Prostate gland (tissue), 2 donors: ENCODE measurements around the gene LMF2. TPM values are rescaled to one million over a fixed set of nuclear protein-coding genes. Genes with fewer than 3 reads are reported as not detected.
A peak's percentile ranks its signal among the peaks of the same experiment; 100 is the strongest.

ENCODE experiments used
- DNase-seq: peaks from one replicate; pipeline ENCODE4 v3.0.0-alpha.2; 2019; ENCODE audit warnings: low spot score
- H3K27ac ChIP-seq, 2 donors: fragments of 200-600 bp; sonication (generic); 2 replicates each; pipeline ENCODE4 v1.5.1; 2017 to 2019
- H3K27me3 ChIP-seq: fragments of 200-600 bp; sonication (generic); replicated peaks from 2 replicates; pipeline ENCODE4 v1.5.1; 2019; ENCODE audit not compliant: insufficient read depth
- H3K36me3 ChIP-seq, 2 donors: fragments of 200-600 bp; sonication (generic); 1 replicate in 1 of 2; 2 replicates in 1 of 2; pipeline versions ENCODE4 v1.5.1 to v1.8.1; 2017 to 2019
- H3K4me1 ChIP-seq: fragments of 200-600 bp; sonication (generic); replicated peaks from 2 replicates; pipeline ENCODE4 v1.5.1; 2019
- H3K4me3 ChIP-seq, 2 donors: fragments of 200-600 bp; sonication (generic); 2 replicates each; pipeline ENCODE4 v1.5.1; 2017 to 2019
- H3K9me3 ChIP-seq: fragments of 200-600 bp; sonication (generic); 2 replicates; pipeline ENCODE4 v1.5.1; 2017
- CTCF ChIP-seq, 4 experiments: fragments of 200-600 bp in 2 of 4; fragments of 450-650 bp in 2 of 4; sonication (generic) in 2 of 4; IDR thresholded peaks; 1 replicate in 3 of 4; 2 replicates in 1 of 4; pipeline ENCODE4 v1.5.1; 2016 to 2019; ENCODE audit warnings: antibody characterized with exemption in 4 of 4, mild to moderate bottlenecking in 2 of 4, moderate library complexity in 2 of 4
- POLR2A ChIP-seq: fragments of 450-650 bp; IDR thresholded peaks from one replicate; pipeline ENCODE4 v1.6.1; 2016; ENCODE audit warnings: antibody characterized with exemption, mild to moderate bottlenecking
- POLR2AphosphoS5 ChIP-seq: sonication (generic); formaldehyde crosslinking; IDR thresholded peaks from one replicate; pipeline ENCODE4 v1.6.1; 2017; ENCODE audit warnings: antibody characterized with exemption
- WGBS: methylation state at CpG from one replicate; pipeline ENCODE4 v1.1.5; 2018; 5-methylcytosine and 5-hydroxymethylcytosine counted together
- intact Hi-C: fragments of 100-400 bp; cut with DNase I; formaldehyde crosslinking; loops from one replicate; pipeline ENCODE4 v1.14.2; 2022
- total RNA-seq, 2 donors: library from RNA; depleted of rRNA; stranded (reverse); fragments of >200 nt; gene quantifications; one replicate each; pipeline ENCODE4 v1.1.0, GENCODE V29; 2016

LMF2 gene, protein sequence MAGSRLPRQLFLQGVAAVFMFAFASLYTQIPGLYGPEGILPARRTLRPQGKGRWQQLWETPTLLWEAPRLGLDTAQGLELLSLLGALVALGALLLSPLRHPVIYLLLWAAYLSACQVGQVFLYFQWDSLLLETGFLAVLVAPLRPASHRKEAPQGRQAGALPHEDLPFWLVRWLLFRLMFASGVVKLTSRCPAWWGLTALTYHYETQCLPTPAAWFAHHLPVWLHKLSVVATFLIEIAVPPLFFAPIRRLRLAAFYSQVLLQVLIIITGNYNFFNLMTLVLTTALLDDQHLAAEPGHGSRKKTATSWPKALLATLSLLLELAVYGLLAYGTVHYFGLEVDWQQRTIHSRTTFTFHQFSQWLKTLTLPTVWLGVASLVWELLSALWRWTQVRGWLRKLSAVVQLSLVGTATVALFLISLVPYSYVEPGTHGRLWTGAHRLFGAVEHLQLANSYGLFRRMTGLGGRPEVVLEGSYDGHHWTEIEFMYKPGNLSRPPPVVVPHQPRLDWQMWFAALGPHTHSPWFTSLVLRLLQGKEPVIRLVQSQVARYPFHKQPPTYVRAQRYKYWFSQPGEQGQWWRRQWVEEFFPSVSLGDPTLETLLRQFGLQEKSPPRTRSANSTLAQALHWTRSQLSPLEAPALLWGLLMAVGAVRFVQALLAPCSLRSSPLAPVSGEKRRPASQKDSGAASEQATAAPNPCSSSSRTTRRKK
- 10 to 100 TPM; 76.6 to 94.3 TPM for total RNA-seq

GRCh38 chr22:50507421-50507990 is at the start of gene LMF2:
TSS of gene LMF2 (minus strand) at chr22:50507702. CDS start at chr22:50507675, 27 bp downstream.
- no peaks in the 10 kb centered on the region for H3K27me3 ChIP-seq
- peak within 1 kb of the TSS; percentile 89 to 90 for H3K27ac ChIP-seq
- H3K4me1 ChIP-seq = peaks cover 14% of the 10 kb centered on the region
- WGBS = 1% methylated on average over 25 of the region's 62 CpGs
- DNase-seq = peak; percentile 85
- peak within 1 kb of the TSS; percentile 85 to 96 for H3K4me3 ChIP-seq
- peaks cover 0 to 14% of the 10 kb centered on the region in 2 donors for H3K36me3 ChIP-seq
- intact Hi-C loops = no loop called here
- no peaks in the 10 kb centered on the region for H3K9me3 ChIP-seq
- TF ChIP-seq POLR2AphosphoS5 (no peak), CTCF (IDR thresholded peaks at IDR 0.05) (peak in 2 of 4 experiments; percentile 6 to 18), POLR2A (peak; percentile 62)

DNA sequence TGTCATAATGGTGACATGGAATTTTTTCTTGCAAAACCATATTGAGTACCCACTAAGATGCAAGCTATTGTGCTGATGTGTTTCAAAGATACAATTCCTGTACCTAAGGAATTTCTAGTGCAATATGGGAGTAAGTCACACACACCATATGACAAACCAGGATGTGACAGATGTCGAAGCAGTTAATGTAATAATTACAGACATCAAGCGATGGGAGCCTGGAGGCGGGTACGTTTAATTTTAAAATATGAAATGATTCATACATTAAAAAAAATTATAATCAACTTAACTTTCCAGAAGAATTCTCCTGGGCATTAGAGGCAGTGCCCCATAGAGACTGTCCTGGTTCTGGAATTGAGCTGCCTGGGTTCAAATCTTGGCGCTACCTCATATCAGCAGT is 49.2 kb upstream of the LMF2 start:
- no peak overlapping the region for H3K4me3 ChIP-seq
- no peaks in the 10 kb centered on the region for H3K27me3 ChIP-seq
- intact Hi-C loops = no loop called here
- TF ChIP-seq POLR2AphosphoS5 = no peak
- no peak for TF ChIP-seq POLR2A
- no peak for TF ChIP-seq CTCF (IDR thresholded peaks at IDR 0.05)
- 86% methylated on average over 5 of the region's 5 CpGs for WGBS
- H3K4me1 ChIP-seq = no peaks in the 10 kb centered on the region
- no peak overlapping the region for H3K27ac ChIP-seq
- no peaks in the 10 kb centered on the region for H3K36me3 ChIP-seq
- DNase-seq = no peak
- no peaks in the 10 kb centered on the region for H3K9me3 ChIP-seq

GRCh38 chr22:50553310-50553709 is 45.8 kb upstream of the LMF2 start:
- H3K27ac ChIP-seq = no peak overlapping the region
- no peak for DNase-seq
- no peaks in the 10 kb centered on the region for H3K36me3 ChIP-seq
- no peak overlapping the region for H3K4me3 ChIP-seq
- 73% methylated on average over 8 of the region's 8 CpGs for WGBS
- TF ChIP-seq CTCF (IDR thresholded peaks at IDR 0.05) (no peak), POLR2A (no peak), POLR2AphosphoS5 (no peak)
- no peaks in the 10 kb centered on the region for H3K27me3 ChIP-seq
- no peaks in the 10 kb centered on the region for H3K4me1 ChIP-seq
- intact Hi-C loops = no loop called here
- no peaks in the 10 kb centered on the region for H3K9me3 ChIP-seq

GRCh38 chr22:50551160-50551752 is 43.8 kb upstream of the LMF2 start:
- Histone ChIP-seq H3K36me3 (no peaks in the 10 kb centered on the region), H3K4me1 (no peaks in the 10 kb centered on the region), H3K27ac (no peak overlapping the region), H3K4me3 (no peak overlapping the region), H3K27me3 (peaks cover 4% of the 10 kb centered on the region), H3K9me3 (no peaks in the 10 kb centered on the region)
- TF ChIP-seq POLR2A (no peak), POLR2AphosphoS5 (no peak)
- no peak for DNase-seq
- WGBS = 95% methylated on average over 11 of the region's 11 CpGs
- intact Hi-C loops = no loop called here

- no peak for DNase-seq
- Histone ChIP-seq H3K4me3 (no peak overlapping the region), H3K36me3 (no peaks in the 10 kb centered on the region), H3K9me3 (no peaks in the 10 kb centered on the region), H3K27ac (no peak overlapping the region), H3K4me1 (no peaks in the 10 kb centered on the region), H3K27me3 (peaks cover 4% of the 10 kb centered on the region)
- WGBS = 85% methylated on average over 8 of the region's 8 CpGs
- TF ChIP-seq POLR2AphosphoS5 (no peak), CTCF (IDR thresholded peaks at IDR 0.05) (no peak), POLR2A (no peak)
- intact Hi-C loops = no loop called here
Observed at GRCh38 chr22:50550395-50550794, 42.9 kb upstream of the LMF2 start.
